Measurements from ENCODE around the gene HCK.
"Not testable (repeated sequence)": the region's sequence is repeated elsewhere in the genome, so short reads cannot be mapped to it uniquely, and the experiment has no call there.

- TF ChIP-seq KLF10 (CRISPR knock-in tag; IDR thresholded peaks at IDR 0.05); ZNF830 (CRISPR knock-in tag; IDR thresholded peaks at IDR 0.05); TEAD2 (tag; IDR thresholded peaks at IDR 0.05); NRF1 (conservative IDR thresholded peaks at IDR 0.05 in 1 of 2, IDR thresholded peaks at IDR 0.05 in 1 of 2): not testable (repeated sequence)
These were observed 18.3 kb upstream of the HCK start for GRCh38 chr20:32033721-32034120.

All from K562 (cell line).